Frontal cortex (tissue), 4 donors: Measurements from ENCODE around the gene P2RY6. TPM values are rescaled to one million over a fixed set of nuclear protein-coding genes. Genes with fewer than 3 reads are reported as not detected.
"Not testable (repeated sequence)": the region's sequence is repeated elsewhere in the genome, so short reads cannot be mapped to it uniquely, and the experiment has no call there.

Experiments
- DNase-seq, 2 donors: peaks; one replicate each; pipeline ENCODE4 v3.0.0; 2012; ENCODE audit warnings: low spot score in 2 of 2
- FAIRE-seq: peaks from 2 replicates; lab custom pipeline; 2012; peaks lifted over from hg19 to GRCh38; lab: Jason Lieb, UNC
- total RNA-seq: library from RNA; depleted of rRNA; stranded (reverse); fragments of >200 nt; gene quantifications from one replicate; pipeline ENCODE4 v1.2.3, GENCODE V29; 2014
- donor health status: control.
- donor health status: control.
- donor health status: control.

P2RY6 gene
- total RNA-seq, 1 donor from 2014 or later = under 0.01 TPM

GRCh38 chr11:73258104-73259035 lies 13.8 kb upstream of the P2RY6 start:
- DNase-seq (no peak), FAIRE-seq (no peak)

GRCh38 chr11:73259406-73260126 lies 12.6 kb upstream of the P2RY6 start:
- FAIRE-seq (no peak), DNase-seq (no peak)

GRCh38 chr11:73260127-73260457 lies 12.0 kb upstream of the P2RY6 start:
- FAIRE-seq = no peak

GRCh38 chr11:73262851-73263495 lies 9.2 kb upstream of the P2RY6 start:
- DNase-seq (no peak), FAIRE-seq (no peak)

More at GRCh38 chr11:73260127-73260457, 12.0 kb upstream of the P2RY6 start:
- DNase-seq = no peak

- FAIRE-seq (no peak), DNase-seq (no peak)
Observed at GRCh38 chr11:73263640-73264039, 8.5 kb upstream of the P2RY6 start.

- DNase-seq = no peak
- no peak for FAIRE-seq
Observed at GRCh38 chr11:73265278-73265810, 6.8 kb upstream of the P2RY6 start.

- FAIRE-seq (no peak), DNase-seq (no peak)
Observed at GRCh38 chr11:73265853-73266645, 6.1 kb upstream of the P2RY6 start.

GRCh38 chr11:73266646-73267020 lies 5.5 kb upstream of the P2RY6 start:
- no peak for FAIRE-seq

GRCh38 chr11:73267122-73267846 lies 4.9 kb upstream of the P2RY6 start:
- FAIRE-seq = no peak
- DNase-seq = no peak

More at GRCh38 chr11:73266646-73267020, 5.5 kb upstream of the P2RY6 start:
- no peak for DNase-seq

GRCh38 chr11:73267906-73268540 lies 4.1 kb upstream of the P2RY6 start:
- FAIRE-seq (no peak), DNase-seq (no peak)

GRCh38 chr11:73268671-73269271 lies 3.4 kb upstream of the P2RY6 start:
- FAIRE-seq = no peak
- DNase-seq = no peak

GRCh38 chr11:73269459-73270015 lies 2.6 kb upstream of the P2RY6 start:
- FAIRE-seq = no peak

GRCh38 chr11:73270016-73270854 lies 1.9 kb upstream of the P2RY6 start:
- FAIRE-seq = no peak
- no peak for DNase-seq

More at GRCh38 chr11:73269459-73270015, 2.6 kb upstream of the P2RY6 start:
- no peak for DNase-seq

- DNase-seq (no peak), FAIRE-seq (no peak)
Observed at GRCh38 chr11:73270855-73271477, 1.2 kb upstream of the P2RY6 start.

- FAIRE-seq, DNase-seq: not testable (repeated sequence)
Observed at GRCh38 chr11:73271478-73271865, 666 bp upstream of the P2RY6 start.

GRCh38 chr11:73272680-73273038 lies 521 bp downstream of the P2RY6 start:
- FAIRE-seq (no peak), DNase-seq (no peak)
